Measurements from ENCODE around the gene ARPC5. TPM values are rescaled to one million over a fixed set of nuclear protein-coding genes. Genes with fewer than 3 reads are reported as not detected.
"Not testable (repeated sequence)": the region's sequence is repeated elsewhere in the genome, so short reads cannot be mapped to it uniquely, and the experiment has no call there.

ARPC5 gene
- total and polyA plus RNA-seq, 7 experiments from 2014 or later = 49.9 to 525 (median 105) TPM

- no peak for ATAC-seq
- intact Hi-C loops (cut with micrococcal nuclease) = no loop called here
- no peaks in the 10 kb centered on the region for H3K9me3 Mint-ChIP-seq
- Histone ChIP-seq H3K36me3 (ENCODE audit: control insufficient read depth in 2 of 3, insufficient read depth in 3 of 3, low read length in 3 of 3) (peaks cover 17 to 35% (median 17%) of the 10 kb centered on the region in 3 experiments), H3K27ac (ENCODE audit: low read depth, low read length) (peak overlapping the region; percentile 1), H3K9me3 (ENCODE audit: control insufficient read depth in 2 of 3, low read length in 3 of 3) (no peaks in the 10 kb centered on the region), H3K4me3 (ENCODE audit: low read length) (no peak overlapping the region), H3K4me1 (ENCODE audit: control insufficient read depth in 2 of 2, insufficient read depth in 2 of 2, low read length in 2 of 2) (peaks cover 17 to 43% of the 10 kb centered on the region in 2 donors), H3K27me3 (ENCODE audit: control insufficient read depth in 2 of 2, insufficient read depth in 2 of 2, low read length in 2 of 2) (no peaks in the 10 kb centered on the region)
- H3K4me1 Mint-ChIP-seq = peaks cover 29 to 79% (median 53%) of the 10 kb centered on the region in 7 donors
- H3K4me3 Mint-ChIP-seq = peak overlapping the region in 6 of 10 donors; percentile 4 to 53 (median 22)
- H3K36me3 Mint-ChIP-seq = peaks cover 6 to 32% (median 29%) of the 10 kb centered on the region in 5 donors
- no peaks in the 10 kb centered on the region for H3K27me3 Mint-ChIP-seq
- DNase-seq = no peak
- ChIA-PET CTCF (interaction anchor here (0.7 kb wide), 1 partner anchor 803 kb away, joined by 3 read pairs; no protein-coding TSS in a partner anchor), POLR2A (no interaction called here)
- peak overlapping the region in 8 of 9 donors; percentile 11 to 84 (median 57) for H3K27ac Mint-ChIP-seq
Measured at GRCh38 chr1:183628537-183628936, 7.0 kb downstream of the ARPC5 start.

GRCh38 chr1:183626236-183626635 lies 9.3 kb downstream of the ARPC5 start:
- peaks cover 17 to 35% (median 17%) of the 10 kb centered on the region in 3 experiments for H3K36me3 ChIP-seq (ENCODE audit: control insufficient read depth in 2 of 3, insufficient read depth in 3 of 3, low read length in 3 of 3)
- H3K27me3 Mint-ChIP-seq; H3K27me3 ChIP-seq (ENCODE audit: control insufficient read depth in 2 of 2, insufficient read depth in 2 of 2, low read length in 2 of 2); H3K4me3 ChIP-seq (ENCODE audit: low read length); DNase-seq; H3K4me3 Mint-ChIP-seq; intact Hi-C loops (cut with micrococcal nuclease); POLR2A ChIA-PET; ATAC-seq; H3K9me3 Mint-ChIP-seq; H3K9me3 ChIP-seq (ENCODE audit: control insufficient read depth in 2 of 3, low read length in 3 of 3); H3K27ac ChIP-seq (ENCODE audit: low read depth, low read length): not testable (repeated sequence)
- Mint-ChIP-seq H3K27ac (peak overlapping the region in 7 of 9 donors; percentile 14 to 82 (median 73)), H3K4me1 (peaks cover 32 to 67% (median 39%) of the 10 kb centered on the region in 7 donors), H3K36me3 (peaks cover 6 to 32% (median 28%) of the 10 kb centered on the region in 5 donors)
- H3K4me1 ChIP-seq (ENCODE audit: control insufficient read depth in 2 of 2, insufficient read depth in 2 of 2, low read length in 2 of 2) = peaks cover 10 to 25% of the 10 kb centered on the region in 2 donors
- CTCF ChIA-PET = interaction anchor here (1.0 kb wide), 1 partner anchor 17 kb away, joined by 3 read pairs; no protein-coding TSS in a partner anchor

GRCh38 chr1:183622884-183623785 lies 12.4 kb downstream of the ARPC5 start:
- H3K36me3 ChIP-seq (ENCODE audit: control insufficient read depth in 2 of 3, insufficient read depth in 3 of 3, low read length in 3 of 3) = peaks cover 0 to 12% (median under 1%) of the 10 kb centered on the region in 3 experiments
- H3K4me1 ChIP-seq (ENCODE audit: control insufficient read depth in 2 of 2, insufficient read depth in 2 of 2, low read length in 2 of 2) = peaks cover 0 to 5% of the 10 kb centered on the region in 2 donors
- ATAC-seq = peak; percentile 96
- H3K27ac Mint-ChIP-seq = peak overlapping the region; percentile 1 to 76 (median 58)
- no peak overlapping the region for H3K4me3 ChIP-seq (ENCODE audit: low read length)
- ChIA-PET POLR2A (no interaction called here), CTCF (interaction anchor here (0.6 to 1.0 kb wide), 2 partner anchors 152 to 292 kb away, joined by 3 read pairs; no protein-coding TSS in a partner anchor)
- H3K9me3 ChIP-seq (ENCODE audit: control insufficient read depth in 2 of 3, low read length in 3 of 3) = no peaks in the 10 kb centered on the region
- H3K27me3 Mint-ChIP-seq = no peaks in the 10 kb centered on the region
- H3K9me3 Mint-ChIP-seq = no peaks in the 10 kb centered on the region
- peak in 7 of 9 donors; percentile 38 to 67 (median 43) for DNase-seq
- no peaks in the 10 kb centered on the region for H3K27me3 ChIP-seq (ENCODE audit: control insufficient read depth in 2 of 2, insufficient read depth in 2 of 2, low read length in 2 of 2)
- intact Hi-C loops (cut with micrococcal nuclease) = loop anchor here (1.0 to 5.0 kb wide), 7 partner anchors 10 to 660 kb away; no protein-coding TSS in a partner anchor
- H3K36me3 Mint-ChIP-seq = peaks cover 0 to 16% (median 14%) of the 10 kb centered on the region in 5 donors
- H3K27ac ChIP-seq (ENCODE audit: low read depth, low read length) = peak overlapping the region; percentile 37
- no peak overlapping the region for H3K4me3 Mint-ChIP-seq
- peaks cover 10 to 48% (median 20%) of the 10 kb centered on the region in 7 donors for H3K4me1 Mint-ChIP-seq

DNA sequence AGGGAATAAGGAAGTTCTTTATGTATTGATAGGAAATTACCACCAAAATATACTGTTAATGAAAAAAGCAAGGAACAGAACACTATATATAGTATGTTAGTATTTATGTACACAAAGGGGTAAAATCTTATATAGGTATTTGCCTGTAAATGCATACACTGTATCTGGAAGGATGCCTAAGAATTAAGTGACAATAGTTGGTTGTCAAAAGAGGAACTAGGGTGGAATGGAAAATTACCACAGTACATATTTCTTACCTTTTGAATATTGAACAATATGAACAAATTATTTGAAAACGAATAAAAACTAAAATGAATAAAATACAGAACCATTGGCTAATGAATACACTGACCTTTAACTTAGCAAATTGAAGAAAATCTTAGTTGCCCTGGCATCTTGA lies 13.6 kb downstream of the ARPC5 start:
- Mint-ChIP-seq H3K4me3 (no peak overlapping the region), H3K27ac (peak overlapping the region in 7 of 9 donors; percentile 23 to 86 (median 57)), H3K9me3 (no peaks in the 10 kb centered on the region), H3K4me1 (peaks cover 5 to 41% (median 20%) of the 10 kb centered on the region in 7 donors), H3K27me3 (no peaks in the 10 kb centered on the region), H3K36me3 (peaks cover 0 to 16% (median 13%) of the 10 kb centered on the region in 5 donors)
- Histone ChIP-seq H3K9me3 (ENCODE audit: control insufficient read depth in 2 of 3, low read length in 3 of 3) (no peaks in the 10 kb centered on the region), H3K36me3 (ENCODE audit: control insufficient read depth in 2 of 3, insufficient read depth in 3 of 3, low read length in 3 of 3) (peaks cover 0 to 11% (median 0%) of the 10 kb centered on the region in 3 experiments), H3K4me3 (ENCODE audit: low read length) (no peak overlapping the region), H3K27me3 (ENCODE audit: control insufficient read depth in 2 of 2, insufficient read depth in 2 of 2, low read length in 2 of 2) (no peaks in the 10 kb centered on the region), H3K4me1 (ENCODE audit: control insufficient read depth in 2 of 2, insufficient read depth in 2 of 2, low read length in 2 of 2) (peaks cover 0 to 4% of the 10 kb centered on the region in 2 donors), H3K27ac (ENCODE audit: low read depth, low read length) (peak overlapping the region; percentile 14)
- no peak for DNase-seq
- intact Hi-C loops (cut with micrococcal nuclease) = loop anchor here in 1 of 2 donors (2.0 to 5.0 kb wide), 3 partner anchors 79 to 659 kb away; no protein-coding TSS in a partner anchor
- ChIA-PET CTCF (no interaction called here), POLR2A (interaction anchor here (0.6 kb wide), 1 partner anchor 242 kb away, joined by 3 read pairs; no protein-coding TSS in a partner anchor)
- ATAC-seq = no peak

DNA sequence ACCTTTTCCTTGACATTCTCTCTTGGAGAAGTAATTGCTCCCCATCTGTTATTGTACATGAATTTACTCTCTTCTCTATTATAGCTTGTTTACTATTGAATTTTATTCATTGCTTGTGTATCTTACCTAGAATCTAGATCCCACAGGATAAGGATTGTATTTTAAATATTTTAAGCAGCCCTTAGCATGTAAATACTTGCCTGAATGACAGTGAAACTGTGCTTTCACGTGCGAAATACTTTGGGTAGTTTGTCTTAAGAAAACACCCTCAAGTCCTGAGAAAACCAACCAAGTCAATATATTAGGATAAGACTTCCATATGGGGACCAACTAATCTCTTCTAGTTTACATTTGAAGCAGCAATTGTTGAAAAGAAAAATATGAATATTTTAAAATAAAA lies 15.3 kb downstream of the ARPC5 start:
- Mint-ChIP-seq H3K36me3 (peaks cover 0 to 15% (median 9%) of the 10 kb centered on the region in 5 donors), H3K4me3 (no peak overlapping the region), H3K27me3 (no peaks in the 10 kb centered on the region), H3K9me3 (no peaks in the 10 kb centered on the region), H3K27ac (peak overlapping the region in 8 of 9 donors; percentile 2 to 88 (median 66)), H3K4me1 (peaks cover 5 to 28% (median 11%) of the 10 kb centered on the region in 7 donors)
- intact Hi-C loops (cut with micrococcal nuclease) = loop anchor here in 1 of 2 donors (5.0 kb wide), 1 partner anchor 448 kb away; no protein-coding TSS in a partner anchor
- peaks cover 0 to 6% (median 0%) of the 10 kb centered on the region in 3 experiments for H3K36me3 ChIP-seq (ENCODE audit: control insufficient read depth in 2 of 3, insufficient read depth in 3 of 3, low read length in 3 of 3)
- DNase-seq (no peak), ATAC-seq (no peak)
- no peaks in the 10 kb centered on the region for H3K4me1 ChIP-seq (ENCODE audit: control insufficient read depth in 2 of 2, insufficient read depth in 2 of 2, low read length in 2 of 2)
- ChIA-PET CTCF (interaction anchor here (0.6 kb wide), 1 partner anchor 1718 kb away, joined by 3 read pairs; no protein-coding TSS in a partner anchor), POLR2A (interaction anchor here (0.7 to 1.6 kb wide), 4 partner anchors 11 to 40 kb away, joined by 3 to 4 read pairs (median 3); no protein-coding TSS in a partner anchor)
- no peaks in the 10 kb centered on the region for H3K27me3 ChIP-seq (ENCODE audit: control insufficient read depth in 2 of 2, insufficient read depth in 2 of 2, low read length in 2 of 2)
- H3K9me3 ChIP-seq (ENCODE audit: control insufficient read depth in 2 of 3, low read length in 3 of 3) = no peaks in the 10 kb centered on the region
- H3K4me3 ChIP-seq (ENCODE audit: low read length) = no peak overlapping the region
- no peak overlapping the region for H3K27ac ChIP-seq (ENCODE audit: low read depth, low read length)

GRCh38 chr1:183619781-183620180 lies 15.8 kb downstream of the ARPC5 start:
- H3K4me3 ChIP-seq (ENCODE audit: low read length) = no peak overlapping the region
- ATAC-seq = no peak
- Mint-ChIP-seq H3K36me3 (peaks cover 0 to 10% (median 8%) of the 10 kb centered on the region in 5 donors), H3K27ac (peak overlapping the region in 8 of 9 donors; percentile 15 to 88 (median 66)), H3K4me1 (peaks cover 5 to 28% (median 12%) of the 10 kb centered on the region in 7 donors), H3K27me3 (no peaks in the 10 kb centered on the region), H3K9me3 (no peaks in the 10 kb centered on the region), H3K4me3 (no peak overlapping the region)
- POLR2A ChIA-PET = interaction anchor here (1.6 kb wide), 1 partner anchor 14 kb away, joined by 3 read pairs; no protein-coding TSS in a partner anchor
- peaks cover 0 to 2% (median 0%) of the 10 kb centered on the region in 3 experiments for H3K36me3 ChIP-seq (ENCODE audit: control insufficient read depth in 2 of 3, insufficient read depth in 3 of 3, low read length in 3 of 3)
- H3K27me3 ChIP-seq (ENCODE audit: control insufficient read depth in 2 of 2, insufficient read depth in 2 of 2, low read length in 2 of 2) = no peaks in the 10 kb centered on the region
- no peaks in the 10 kb centered on the region for H3K9me3 ChIP-seq (ENCODE audit: control insufficient read depth in 2 of 3, low read length in 3 of 3)
- H3K27ac ChIP-seq (ENCODE audit: low read depth, low read length) = peak overlapping the region; percentile 7
- intact Hi-C loops (cut with micrococcal nuclease) = loop anchor here in 1 of 2 donors (5.0 kb wide), 1 partner anchor 447 kb away; no protein-coding TSS in a partner anchor
- CTCF ChIA-PET = no interaction called here
- DNase-seq = no peak
- H3K4me1 ChIP-seq (ENCODE audit: control insufficient read depth in 2 of 2, insufficient read depth in 2 of 2, low read length in 2 of 2) = no peaks in the 10 kb centered on the region
